Astrocyte (in vitro differentiated cells and primary cell): ENCODE measurements around the gene CTBS. TPM values are rescaled to one million over a fixed set of nuclear protein-coding genes. Genes with fewer than 3 reads are reported as not detected.
"Not testable (repeated sequence)": the region's sequence is repeated elsewhere in the genome, so short reads cannot be mapped to it uniquely, and the experiment has no call there.

Source experiments
- DNase-seq: peaks from one replicate; pipeline ENCODE4 v3.0.0-alpha.2; 2010; ENCODE audit warnings: low read depth
- FAIRE-seq: peaks from 2 replicates; lab custom pipeline; 2011; peaks lifted over from hg19 to GRCh38; lab: Jason Lieb, UNC
- H2AFZ ChIP-seq: 2 replicates; pipeline ENCODE4 v1.6.0; 2012; ENCODE audit warnings: low read depth, low read length, inconsistent platforms
- H3K27ac ChIP-seq: 2 replicates; pipeline ENCODE4 v1.5.1; 2011; ENCODE audit warnings: low read depth, low read length, inconsistent platforms
- H3K27me3 ChIP-seq: 2 replicates; pipeline ENCODE4 v1.6.0; 2011; ENCODE audit warnings: low read length, inconsistent platforms; ENCODE audit not compliant: insufficient read depth
- H3K36me3 ChIP-seq: 2 replicates; pipeline ENCODE4 v1.5.1; 2011; ENCODE audit warnings: low read length, inconsistent platforms; ENCODE audit not compliant: insufficient read depth
- H3K4me1 ChIP-seq: 2 replicates; pipeline ENCODE4 v1.5.1; 2011; ENCODE audit warnings: low read length, inconsistent platforms; ENCODE audit not compliant: insufficient read depth
- H3K4me2 ChIP-seq: 2 replicates; pipeline ENCODE4 v1.6.0; 2012; ENCODE audit warnings: low read length, inconsistent platforms
- H3K4me3 ChIP-seq: 2 replicates; pipeline ENCODE4 v1.5.1; 2011; ENCODE audit warnings: low read depth, mild to moderate bottlenecking, low read length, inconsistent platforms; ENCODE audit not compliant: insufficient read depth
- H3K79me2 ChIP-seq: 2 replicates; pipeline ENCODE4 v1.6.0; 2012; ENCODE audit warnings: mild to moderate bottlenecking, low read length, inconsistent platforms; ENCODE audit not compliant: insufficient read depth
- H3K9ac ChIP-seq: 2 replicates; pipeline ENCODE4 v1.6.0; 2012; ENCODE audit warnings: mild to moderate bottlenecking, low read length, inconsistent platforms
- H3K9me3 ChIP-seq: 2 replicates; pipeline ENCODE4 v1.5.1; 2012; ENCODE audit warnings: low read depth, mild to moderate bottlenecking, low read length, inconsistent platforms; ENCODE audit not compliant: insufficient read depth
- H4K20me1 ChIP-seq: 2 replicates; pipeline ENCODE4 v1.6.0; 2012; ENCODE audit warnings: low read length, inconsistent platforms; ENCODE audit not compliant: insufficient read depth
- H3K27ac Mint-ChIP-seq: one replicate; pipeline ENCODE4 v1.8.0; 2021; ENCODE audit warnings: mild to moderate bottlenecking, mixed read lengths; ENCODE audit not compliant: unreplicated experiment
- H3K27me3 Mint-ChIP-seq: one replicate; pipeline ENCODE4 v1.8.0; 2021; ENCODE audit warnings: low read depth, mixed read lengths; ENCODE audit not compliant: unreplicated experiment
- H3K36me3 Mint-ChIP-seq: one replicate; pipeline ENCODE4 v1.8.0; 2021; ENCODE audit warnings: low read depth, mixed read lengths; ENCODE audit not compliant: unreplicated experiment
- H3K4me1 Mint-ChIP-seq: one replicate; pipeline ENCODE4 v1.8.0; 2021; ENCODE audit warnings: low read depth, mixed read lengths; ENCODE audit not compliant: unreplicated experiment
- H3K4me3 Mint-ChIP-seq: one replicate; pipeline ENCODE4 v1.8.0; 2021; ENCODE audit warnings: mild to moderate bottlenecking, moderate library complexity, mixed read lengths; ENCODE audit not compliant: unreplicated experiment
- H3K9me3 Mint-ChIP-seq: one replicate; pipeline ENCODE4 v1.8.0; 2021; ENCODE audit warnings: mild to moderate bottlenecking, mixed read lengths; ENCODE audit not compliant: unreplicated experiment
- CTCF ChIP-seq: IDR thresholded peaks from 2 replicates; pipeline ENCODE4 v1.5.1; 2011; ENCODE audit warnings: low read depth, mild to moderate bottlenecking, inconsistent platforms, low read length, moderate library complexity; ENCODE audit not compliant: insufficient read depth
- EZH2 ChIP-seq: IDR thresholded peaks from 2 replicates; pipeline ENCODE4 v1.6.1; 2012; ENCODE audit warnings: mild to moderate bottlenecking, low read length, inconsistent platforms; ENCODE audit not compliant: insufficient read depth
- total RNA-seq: library from RNA; stranded (reverse); gene quantifications from 2 replicates; pipeline ENCODE4 v1.2.1, GENCODE V29; 2021

CTBS gene
- total RNA-seq, 1 donor from 2014 or later = 16.9 TPM

GRCh38 chr1:84597011-84597410 is 22.8 kb upstream of the CTBS start:
- H3K79me2 ChIP-seq = no peaks in the 10 kb centered on the region
- H3K4me2 ChIP-seq = no peak overlapping the region
- no peaks in the 10 kb centered on the region for H3K27me3 Mint-ChIP-seq
- H3K36me3 ChIP-seq = no peaks in the 10 kb centered on the region
- no peaks in the 10 kb centered on the region for H4K20me1 ChIP-seq
- DNase-seq (no peak), FAIRE-seq (no peak)
- H3K4me3 Mint-ChIP-seq = no peak overlapping the region
- no peaks in the 10 kb centered on the region for H3K27me3 ChIP-seq
- TF ChIP-seq EZH2 (no peak), CTCF (no peak)
- H3K9ac ChIP-seq = no peak overlapping the region
- H3K27ac ChIP-seq = no peak overlapping the region
- H3K27ac Mint-ChIP-seq = no peak overlapping the region
- peaks cover 26% of the 10 kb centered on the region for H3K4me1 ChIP-seq
- no peaks in the 10 kb centered on the region for H3K36me3 Mint-ChIP-seq
- H2AFZ ChIP-seq = no peak overlapping the region
- H3K4me3 ChIP-seq = no peak overlapping the region
- peaks cover 1% of the 10 kb centered on the region for H3K9me3 Mint-ChIP-seq
- H3K9me3 ChIP-seq = no peaks in the 10 kb centered on the region
- H3K4me1 Mint-ChIP-seq = peaks cover 29% of the 10 kb centered on the region

GRCh38 chr1:84594959-84595358 is 20.7 kb upstream of the CTBS start:
- not testable (repeated sequence) for H3K4me3 Mint-ChIP-seq, H3K79me2 ChIP-seq, H3K9me3 ChIP-seq, DNase-seq, H3K27me3 ChIP-seq, FAIRE-seq, H3K36me3 ChIP-seq, H3K9ac ChIP-seq, H3K27ac Mint-ChIP-seq, H3K27ac ChIP-seq, H3K9me3 Mint-ChIP-seq, H3K27me3 Mint-ChIP-seq, H4K20me1 ChIP-seq, H3K36me3 Mint-ChIP-seq, H3K4me2 ChIP-seq, H3K4me3 ChIP-seq, H2AFZ ChIP-seq
- H3K4me1 Mint-ChIP-seq = peaks cover 19% of the 10 kb centered on the region
- H3K4me1 ChIP-seq = peaks cover 19% of the 10 kb centered on the region

- Histone ChIP-seq H3K27ac (no peak overlapping the region), H3K4me2 (no peak overlapping the region), H3K9ac (no peak overlapping the region), H3K4me1 (no peaks in the 10 kb centered on the region), H3K9me3 (no peaks in the 10 kb centered on the region), H3K4me3 (no peak overlapping the region), H3K79me2 (no peaks in the 10 kb centered on the region), H3K27me3 (no peaks in the 10 kb centered on the region), H3K36me3 (no peaks in the 10 kb centered on the region), H2AFZ (no peak overlapping the region), H4K20me1 (no peaks in the 10 kb centered on the region)
- peaks cover 5% of the 10 kb centered on the region for H3K9me3 Mint-ChIP-seq
- peaks cover 3% of the 10 kb centered on the region for H3K36me3 Mint-ChIP-seq
- H3K4me3 Mint-ChIP-seq = no peak overlapping the region
- peaks cover 5% of the 10 kb centered on the region for H3K4me1 Mint-ChIP-seq
- no peak for DNase-seq
- no peak for FAIRE-seq
- H3K27ac Mint-ChIP-seq = no peak overlapping the region
- no peaks in the 10 kb centered on the region for H3K27me3 Mint-ChIP-seq
- TF ChIP-seq EZH2 (no peak), CTCF (no peak)
Observed at GRCh38 chr1:84587099-84587498, 12.9 kb upstream of the CTBS start.
